ES-I3 (cell line): Measurements from ENCODE around the gene F2RL3.
"Not testable (repeated sequence)": the region's sequence is repeated elsewhere in the genome, so short reads cannot be mapped to it uniquely, and the experiment has no call there.

Source experiments
- H3K36me3 ChIP-seq: 2 replicates; pipeline ENCODE4 v1.6.1; 2013; ENCODE audit warnings: mild to moderate bottlenecking, low read length, control low read depth, moderate library complexity; ENCODE audit not compliant: insufficient read depth
- H3K4me1 ChIP-seq: 2 replicates; pipeline ENCODE4 v1.6.1; 2013; ENCODE audit warnings: mild to moderate bottlenecking, control low read depth, low read length; ENCODE audit not compliant: insufficient read depth
- H3K9ac ChIP-seq: 2 replicates; pipeline ENCODE4 v1.6.1; 2013; ENCODE audit warnings: low read depth, mild to moderate bottlenecking, low read length, moderate library complexity
- H3K9me3 ChIP-seq: 2 replicates; pipeline ENCODE4 v1.6.1; 2013; ENCODE audit warnings: mild to moderate bottlenecking, low read length, moderate library complexity; ENCODE audit not compliant: control insufficient read depth, insufficient read depth

The F2RL3 gene

GRCh38 chr19:16868423-16869130 is 20.2 kb upstream of the F2RL3 start:
- Histone ChIP-seq H3K9me3 (no peaks in the 10 kb centered on the region), H3K9ac (no peak overlapping the region), H3K4me1 (no peaks in the 10 kb centered on the region), H3K36me3 (peaks cover 30% of the 10 kb centered on the region)

DNA sequence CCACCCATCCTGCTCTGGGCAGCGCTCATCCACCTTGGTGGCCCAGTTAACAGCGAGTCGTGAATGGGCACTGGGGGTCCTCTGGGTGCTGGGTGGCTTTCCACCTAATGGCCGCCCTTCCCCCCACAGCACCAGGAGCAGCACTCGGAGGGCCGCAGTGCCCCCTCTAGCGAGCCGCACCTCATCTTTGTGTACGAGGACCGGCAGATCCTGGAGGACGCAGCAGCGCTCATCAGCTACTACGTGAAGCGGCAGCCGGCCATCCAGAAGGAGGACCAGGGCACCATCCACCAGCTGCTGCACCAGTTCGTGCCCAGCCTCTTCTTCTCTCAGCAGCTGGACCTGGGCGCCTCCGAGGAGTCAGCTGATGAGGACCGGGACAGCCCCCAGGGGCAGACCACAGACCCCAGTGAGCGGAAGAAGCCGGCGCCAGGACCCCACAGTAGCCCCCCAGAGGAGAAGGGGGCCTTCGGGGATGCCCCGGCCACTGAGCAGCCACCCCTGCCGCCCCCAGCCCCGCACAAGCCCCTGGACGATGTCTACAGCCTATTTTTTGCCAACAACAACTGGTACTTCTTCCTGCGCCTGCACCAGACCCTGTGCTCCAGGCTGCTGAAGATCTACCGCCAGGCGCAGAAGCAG is 19.3 kb upstream of the F2RL3 start:
- H3K36me3 ChIP-seq = peaks cover 28% of the 10 kb centered on the region
- H3K9ac ChIP-seq = no peak overlapping the region
- H3K9me3 ChIP-seq = no peaks in the 10 kb centered on the region
- H3K4me1 ChIP-seq = no peaks in the 10 kb centered on the region

- peaks cover 25% of the 10 kb centered on the region for H3K36me3 ChIP-seq
- H3K4me1 ChIP-seq = no peaks in the 10 kb centered on the region
- no peak overlapping the region for H3K9ac ChIP-seq
- H3K9me3 ChIP-seq = no peaks in the 10 kb centered on the region
Measured at GRCh38 chr19:16871871-16872270, 16.9 kb upstream of the F2RL3 start.

GRCh38 chr19:16872728-16873127 is 16.1 kb upstream of the F2RL3 start:
- H3K36me3 ChIP-seq = peaks cover 20% of the 10 kb centered on the region
- H3K4me1 ChIP-seq = no peaks in the 10 kb centered on the region
- no peaks in the 10 kb centered on the region for H3K9me3 ChIP-seq
- no peak overlapping the region for H3K9ac ChIP-seq

DNA sequence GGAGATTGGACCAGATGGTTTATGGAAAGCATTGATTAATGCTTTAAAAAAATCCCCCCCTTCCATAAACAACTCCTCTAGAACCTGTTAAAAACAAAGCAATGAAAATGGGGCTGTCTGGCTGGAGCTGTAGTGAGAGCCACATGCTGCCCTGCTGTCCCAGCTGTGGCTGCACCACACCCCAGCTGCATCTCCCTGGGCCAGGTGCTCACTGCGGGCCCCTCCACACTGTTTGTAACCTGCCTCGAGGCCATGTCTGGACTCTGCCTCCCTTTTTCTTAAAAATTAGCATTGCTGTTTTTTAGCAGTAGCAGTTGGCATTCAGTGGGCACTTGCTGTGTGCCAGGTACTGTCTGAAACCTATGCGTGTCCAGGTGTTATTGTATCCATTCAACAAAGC is 15.2 kb upstream of the F2RL3 start:
- Histone ChIP-seq H3K9ac (no peak overlapping the region), H3K9me3 (no peaks in the 10 kb centered on the region), H3K4me1 (no peaks in the 10 kb centered on the region), H3K36me3 (peaks cover 23% of the 10 kb centered on the region)

- no peaks in the 10 kb centered on the region for H3K4me1 ChIP-seq
- no peak overlapping the region for H3K9ac ChIP-seq
- H3K9me3 ChIP-seq = no peaks in the 10 kb centered on the region
- H3K36me3 ChIP-seq = peaks cover 23% of the 10 kb centered on the region
Measured at GRCh38 chr19:16874250-16874977, 14.4 kb upstream of the F2RL3 start.

DNA sequence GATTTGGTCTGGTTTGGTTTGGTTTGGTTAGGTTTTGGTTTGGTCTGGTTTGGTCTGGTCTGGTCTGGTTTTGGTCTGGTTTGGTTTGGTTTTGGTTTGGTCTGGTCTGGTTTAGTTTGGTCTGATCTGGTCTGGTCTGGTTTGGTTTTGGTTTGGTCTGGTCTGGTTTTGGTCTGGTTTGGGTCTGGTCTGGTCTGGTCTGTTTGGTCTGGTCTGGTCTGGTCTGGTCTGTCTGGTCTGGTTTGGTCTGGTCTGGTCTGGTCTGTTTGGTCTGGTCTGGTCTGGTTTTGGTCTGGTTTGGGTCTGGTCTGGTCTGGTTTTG is 13.9 kb upstream of the F2RL3 start:
- peaks cover 25% of the 10 kb centered on the region for H3K36me3 ChIP-seq
- H3K9ac ChIP-seq, H3K4me1 ChIP-seq, H3K9me3 ChIP-seq: not testable (repeated sequence)

DNA sequence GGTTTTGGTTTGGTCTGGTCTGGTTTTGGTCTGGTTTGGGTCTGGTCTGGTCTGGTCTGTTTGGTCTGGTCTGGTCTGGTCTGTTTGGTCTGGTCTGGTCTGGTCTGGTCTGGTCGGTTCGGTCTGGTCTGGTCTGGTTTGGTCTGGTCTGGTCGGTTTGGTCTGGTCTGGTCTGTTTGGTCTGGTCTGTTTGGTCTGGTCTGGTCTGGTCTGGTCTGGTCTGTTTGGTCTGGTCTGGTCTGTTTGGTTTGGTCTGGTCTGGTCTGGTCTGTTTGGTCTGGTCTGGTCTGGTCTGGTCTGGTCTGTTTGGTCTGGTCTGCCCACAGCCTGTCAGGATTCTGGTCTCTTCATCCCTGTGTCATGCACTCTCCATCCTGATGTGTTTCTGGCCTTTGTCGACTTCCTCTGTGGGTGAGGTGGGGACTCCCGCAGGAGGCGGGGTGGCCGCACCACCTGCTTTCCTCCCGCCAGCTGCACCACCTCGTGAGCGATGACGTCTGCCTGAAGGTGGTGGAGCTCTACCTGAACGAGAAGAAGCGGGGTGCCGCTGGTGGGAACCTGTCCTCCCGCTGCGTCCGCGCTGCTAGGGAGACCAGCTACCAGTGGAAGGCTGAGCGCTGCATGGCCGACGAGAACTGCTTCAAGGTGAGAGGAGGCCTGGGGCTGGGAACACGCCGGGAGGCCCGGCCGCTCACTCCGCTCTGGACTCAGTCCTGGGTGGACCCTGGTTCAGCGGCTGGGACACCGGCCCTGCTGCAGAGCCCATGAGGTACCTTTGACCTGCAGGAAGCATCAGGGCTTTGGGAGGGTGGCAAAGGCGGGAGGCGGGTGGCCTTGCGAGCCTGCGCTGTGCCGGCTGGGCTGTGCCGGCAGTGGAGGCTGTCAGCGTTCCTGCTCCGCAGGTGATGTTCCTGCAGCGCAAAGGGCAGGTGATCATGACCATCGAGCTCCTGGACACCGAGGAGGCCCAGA is 12.9 kb upstream of the F2RL3 start:
- peaks cover 24% of the 10 kb centered on the region for H3K36me3 ChIP-seq
- no peaks in the 10 kb centered on the region for H3K4me1 ChIP-seq
- no peak overlapping the region for H3K9ac ChIP-seq
- no peaks in the 10 kb centered on the region; the same call in 1 of the 2 replicates for H3K9me3 ChIP-seq

- Histone ChIP-seq H3K9ac (no peak overlapping the region), H3K4me1 (no peaks in the 10 kb centered on the region), H3K9me3 (no peaks in the 10 kb centered on the region; the same call in 1 of the 2 replicates), H3K36me3 (peaks cover 18% of the 10 kb centered on the region)
Measured at GRCh38 chr19:16876904-16877361, 11.9 kb upstream of the F2RL3 start.

GRCh38 chr19:16877581-16877980 is 11.2 kb upstream of the F2RL3 start:
- H3K36me3 ChIP-seq = peaks cover 18% of the 10 kb centered on the region
- H3K4me1 ChIP-seq = no peaks in the 10 kb centered on the region
- no peak overlapping the region for H3K9ac ChIP-seq
- no peaks in the 10 kb centered on the region; the same call in 1 of the 2 replicates for H3K9me3 ChIP-seq

GRCh38 chr19:16878181-16878965 is 10.4 kb upstream of the F2RL3 start:
- no peak overlapping the region for H3K9ac ChIP-seq
- no peaks in the 10 kb centered on the region for H3K4me1 ChIP-seq
- H3K9me3 ChIP-seq = no peaks in the 10 kb centered on the region; the same call in 1 of the 2 replicates
- H3K36me3 ChIP-seq = peaks cover 11% of the 10 kb centered on the region

- Histone ChIP-seq H3K9me3 (no peaks in the 10 kb centered on the region; the same call in 1 of the 2 replicates), H3K36me3 (peaks cover 11% of the 10 kb centered on the region), H3K4me1 (no peaks in the 10 kb centered on the region), H3K9ac (no peak overlapping the region)
Measured at GRCh38 chr19:16880884-16881554, 7.8 kb upstream of the F2RL3 start.

DNA sequence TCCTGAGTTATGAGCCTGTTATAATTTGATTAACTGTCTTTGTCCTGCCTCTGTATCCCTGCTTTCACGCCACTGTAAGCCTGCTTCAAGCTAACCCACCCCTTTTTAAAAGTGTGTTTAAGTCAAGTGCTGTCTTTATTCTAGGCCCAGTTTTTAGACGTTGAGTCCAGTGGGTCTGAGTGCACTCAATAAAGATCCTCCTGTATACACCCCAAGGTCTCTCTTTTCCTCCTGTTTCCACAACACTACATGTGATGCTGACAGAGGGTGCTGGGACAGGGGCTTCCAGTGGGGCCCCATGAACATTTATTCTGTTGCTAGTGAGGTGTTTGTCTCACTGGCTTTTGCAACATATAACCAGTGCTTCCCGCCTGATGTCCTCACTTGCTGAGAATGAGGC is 6.7 kb upstream of the F2RL3 start:
- Histone ChIP-seq H3K9me3 (no peaks in the 10 kb centered on the region; the same call in 1 of the 2 replicates), H3K9ac (no peak overlapping the region), H3K36me3 (peaks cover 8% of the 10 kb centered on the region), H3K4me1 (no peaks in the 10 kb centered on the region)
